ENCODE data around the gene PRUNE2.

DNA sequence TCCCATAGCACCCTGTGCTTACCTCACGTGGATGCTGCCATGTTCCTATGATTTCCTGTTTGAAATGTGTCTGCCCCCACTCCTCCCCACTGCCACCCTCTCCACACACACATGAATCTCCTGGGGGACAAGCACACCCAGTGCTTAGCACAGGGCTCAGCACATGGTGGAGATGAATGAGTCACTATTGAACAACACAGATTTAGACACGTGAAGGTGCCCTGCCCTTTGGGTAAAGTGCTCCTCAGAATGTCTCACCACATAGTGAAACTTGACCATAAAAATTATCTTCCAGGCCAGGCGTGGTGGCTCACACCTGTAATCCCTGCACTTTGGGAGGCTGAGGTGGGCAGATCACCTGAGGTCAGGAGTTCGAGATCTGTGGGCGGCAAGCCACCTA is 240.5 kb downstream of the PRUNE2 start:
- no peak for TF ChIP-seq NCOA2 (CRISPR knock-in tag; IDR thresholded peaks at IDR 0.05)
- TF ChIP-seq, protein P1, sequence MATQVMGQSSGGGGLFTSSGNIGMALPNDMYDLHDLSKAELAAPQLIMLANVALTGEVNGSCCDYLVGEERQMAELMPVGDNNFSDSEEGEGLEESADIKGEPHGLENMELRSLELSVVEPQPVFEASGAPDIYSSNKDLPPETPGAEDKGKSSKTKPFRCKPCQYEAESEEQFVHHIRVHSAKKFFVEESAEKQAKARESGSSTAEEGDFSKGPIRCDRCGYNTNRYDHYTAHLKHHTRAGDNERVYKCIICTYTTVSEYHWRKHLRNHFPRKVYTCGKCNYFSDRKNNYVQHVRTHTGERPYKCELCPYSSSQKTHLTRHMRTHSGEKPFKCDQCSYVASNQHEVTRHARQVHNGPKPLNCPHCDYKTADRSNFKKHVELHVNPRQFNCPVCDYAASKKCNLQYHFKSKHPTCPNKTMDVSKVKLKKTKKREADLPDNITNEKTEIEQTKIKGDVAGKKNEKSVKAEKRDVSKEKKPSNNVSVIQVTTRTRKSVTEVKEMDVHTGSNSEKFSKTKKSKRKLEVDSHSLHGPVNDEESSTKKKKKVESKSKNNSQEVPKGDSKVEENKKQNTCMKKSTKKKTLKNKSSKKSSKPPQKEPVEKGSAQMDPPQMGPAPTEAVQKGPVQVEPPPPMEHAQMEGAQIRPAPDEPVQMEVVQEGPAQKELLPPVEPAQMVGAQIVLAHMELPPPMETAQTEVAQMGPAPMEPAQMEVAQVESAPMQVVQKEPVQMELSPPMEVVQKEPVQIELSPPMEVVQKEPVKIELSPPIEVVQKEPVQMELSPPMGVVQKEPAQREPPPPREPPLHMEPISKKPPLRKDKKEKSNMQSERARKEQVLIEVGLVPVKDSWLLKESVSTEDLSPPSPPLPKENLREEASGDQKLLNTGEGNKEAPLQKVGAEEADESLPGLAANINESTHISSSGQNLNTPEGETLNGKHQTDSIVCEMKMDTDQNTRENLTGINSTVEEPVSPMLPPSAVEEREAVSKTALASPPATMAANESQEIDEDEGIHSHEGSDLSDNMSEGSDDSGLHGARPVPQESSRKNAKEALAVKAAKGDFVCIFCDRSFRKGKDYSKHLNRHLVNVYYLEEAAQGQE (IDR thresholded peaks at IDR 0.05; ENCODE audit: borderline replicate concordance in 1 of 2, low read depth in 1 of 2, low read length in 2 of 2), result no peak
- TF ChIP-seq IKZF4 (CRISPR knock-in tag; IDR thresholded peaks at IDR 0.05; ENCODE audit: borderline replicate concordance, low read depth, not compliant biosample characterization), result no peak
- TF ChIP-seq, protein P2, sequence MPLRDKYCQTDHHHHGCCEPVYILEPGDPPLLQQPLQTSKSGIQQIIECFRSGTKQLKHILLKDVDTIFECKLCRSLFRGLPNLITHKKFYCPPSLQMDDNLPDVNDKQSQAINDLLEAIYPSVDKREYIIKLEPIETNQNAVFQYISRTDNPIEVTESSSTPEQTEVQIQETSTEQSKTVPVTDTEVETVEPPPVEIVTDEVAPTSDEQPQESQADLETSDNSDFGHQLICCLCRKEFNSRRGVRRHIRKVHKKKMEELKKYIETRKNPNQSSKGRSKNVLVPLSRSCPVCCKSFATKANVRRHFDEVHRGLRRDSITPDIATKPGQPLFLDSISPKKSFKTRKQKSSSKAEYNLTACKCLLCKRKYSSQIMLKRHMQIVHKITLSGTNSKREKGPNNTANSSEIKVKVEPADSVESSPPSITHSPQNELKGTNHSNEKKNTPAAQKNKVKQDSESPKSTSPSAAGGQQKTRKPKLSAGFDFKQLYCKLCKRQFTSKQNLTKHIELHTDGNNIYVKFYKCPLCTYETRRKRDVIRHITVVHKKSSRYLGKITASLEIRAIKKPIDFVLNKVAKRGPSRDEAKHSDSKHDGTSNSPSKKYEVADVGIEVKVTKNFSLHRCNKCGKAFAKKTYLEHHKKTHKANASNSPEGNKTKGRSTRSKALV (CRISPR knock-in tag; IDR thresholded peaks at IDR 0.05), result no peak
- TF ChIP-seq, protein P3, sequence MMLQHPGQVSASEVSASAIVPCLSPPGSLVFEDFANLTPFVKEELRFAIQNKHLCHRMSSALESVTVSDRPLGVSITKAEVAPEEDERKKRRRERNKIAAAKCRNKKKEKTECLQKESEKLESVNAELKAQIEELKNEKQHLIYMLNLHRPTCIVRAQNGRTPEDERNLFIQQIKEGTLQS (CRISPR knock-in tag; IDR thresholded peaks at IDR 0.05), result no peak
- TF ChIP-seq JUN (CRISPR knock-in tag; IDR thresholded peaks at IDR 0.05), result no peak
- TF ChIP-seq, protein P4, sequence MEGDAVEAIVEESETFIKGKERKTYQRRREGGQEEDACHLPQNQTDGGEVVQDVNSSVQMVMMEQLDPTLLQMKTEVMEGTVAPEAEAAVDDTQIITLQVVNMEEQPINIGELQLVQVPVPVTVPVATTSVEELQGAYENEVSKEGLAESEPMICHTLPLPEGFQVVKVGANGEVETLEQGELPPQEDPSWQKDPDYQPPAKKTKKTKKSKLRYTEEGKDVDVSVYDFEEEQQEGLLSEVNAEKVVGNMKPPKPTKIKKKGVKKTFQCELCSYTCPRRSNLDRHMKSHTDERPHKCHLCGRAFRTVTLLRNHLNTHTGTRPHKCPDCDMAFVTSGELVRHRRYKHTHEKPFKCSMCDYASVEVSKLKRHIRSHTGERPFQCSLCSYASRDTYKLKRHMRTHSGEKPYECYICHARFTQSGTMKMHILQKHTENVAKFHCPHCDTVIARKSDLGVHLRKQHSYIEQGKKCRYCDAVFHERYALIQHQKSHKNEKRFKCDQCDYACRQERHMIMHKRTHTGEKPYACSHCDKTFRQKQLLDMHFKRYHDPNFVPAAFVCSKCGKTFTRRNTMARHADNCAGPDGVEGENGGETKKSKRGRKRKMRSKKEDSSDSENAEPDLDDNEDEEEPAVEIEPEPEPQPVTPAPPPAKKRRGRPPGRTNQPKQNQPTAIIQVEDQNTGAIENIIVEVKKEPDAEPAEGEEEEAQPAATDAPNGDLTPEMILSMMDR (CRISPR knock-in tag; IDR thresholded peaks at IDR 0.05), result no peak
- TF ChIP-seq, protein P5, sequence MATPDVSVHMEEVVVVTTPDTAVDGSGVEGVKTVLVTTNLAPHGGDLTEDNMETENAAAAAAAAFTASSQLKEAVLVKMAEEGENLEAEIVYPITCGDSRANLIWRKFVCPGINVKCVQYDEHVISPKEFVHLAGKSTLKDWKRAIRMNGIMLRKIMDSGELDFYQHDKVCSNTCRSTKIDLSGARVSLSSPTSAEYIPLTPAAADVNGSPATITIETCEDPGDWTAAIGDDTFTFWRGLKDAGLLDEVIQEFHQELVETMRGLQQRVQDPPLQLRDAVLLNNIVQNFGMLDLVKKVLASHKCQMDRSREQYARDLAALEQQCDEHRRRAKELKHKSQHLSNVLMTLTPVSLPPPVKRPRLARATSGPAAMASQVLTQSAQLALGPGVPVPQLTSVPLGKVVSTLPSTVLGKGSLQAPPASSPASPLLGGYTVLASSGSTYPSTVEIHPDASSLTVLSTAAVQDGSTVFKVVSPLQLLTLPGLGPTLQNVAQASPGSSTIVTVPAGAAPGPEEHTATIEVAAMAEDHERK (CRISPR knock-in tag; IDR thresholded peaks at IDR 0.05; ENCODE audit: low read depth), result no peak
- no peak for TF ChIP-seq ERF (CRISPR knock-in tag; IDR thresholded peaks at IDR 0.05)

Measured in HepG2 (cell line).